Measurements from ENCODE around the gene PTPRK.

GRCh38 chr6:128483472-128484135 lies 36.8 kb downstream of the PTPRK start:
- no peak for TF ChIP-seq CTCF (conservative IDR thresholded peaks at IDR 0.05 in 1 of 2, IDR thresholded peaks at IDR 0.05 in 1 of 2; ENCODE audit: low read depth in 1 of 2, low read length in 2 of 2)
- TF ChIP-seq EZH2 (IDR thresholded peaks at IDR 0.05; ENCODE audit: low read length, missing control alignments): no peak

Measured in fibroblast of lung (primary cell).